H1 (cell line): ENCODE measurements around the gene SMIM9. TPM values are rescaled to one million over a fixed set of nuclear protein-coding genes. Genes with fewer than 3 reads are reported as not detected.

Experiments used
- CTCF ChIA-PET: fragments of 300-600 bp; sonication (Branson Sonifier 250); formaldehyde crosslinking; loops from one replicate; lab custom pipeline; 2021; ENCODE audit not compliant: partially characterized antibody; lab: Charles Lee
- POLR2A ChIA-PET: fragments of 300-600 bp; sonication (Branson Sonifier 250); formaldehyde crosslinking; loops from one replicate; lab custom pipeline; 2021; ENCODE audit warnings: inconsistent platforms; ENCODE audit not compliant: partially characterized antibody; lab: Charles Lee
- DNase-seq, 2 experiments: peaks; one replicate each; pipeline versions ENCODE4 v3.0.0 to v3.0.0-alpha.2; 2010 to 2022; ENCODE audit warnings: low spot score in 2 of 2, low read depth in 1 of 2, mixed read lengths in 1 of 2
- FAIRE-seq: peaks from 2 replicates; lab custom pipeline; 2011; peaks lifted over from hg19 to GRCh38; lab: Jason Lieb, UNC
- H2AFZ ChIP-seq: 2 replicates; pipeline ENCODE4 v1.8.1; 2012; ENCODE audit warnings: low read length, inconsistent platforms
- H2AK5ac ChIP-seq: 2 replicates; pipeline ENCODE4 v1.6.1; 2013; ENCODE audit warnings: low read depth, low read length
- H2BK120ac ChIP-seq: replicated peaks from 2 replicates; pipeline ENCODE3; 2013; ENCODE audit warnings: low read depth, low read length, inconsistent platforms
- H2BK12ac ChIP-seq: 2 replicates; pipeline ENCODE4 v1.6.1; 2013; ENCODE audit warnings: low read depth, low read length
- H2BK15ac ChIP-seq: 2 replicates; pipeline ENCODE4 v1.6.1; 2013; ENCODE audit warnings: low read length
- H2BK20ac ChIP-seq: 2 replicates; pipeline ENCODE4 v1.6.1; 2013; ENCODE audit warnings: low read length
- H2BK5ac ChIP-seq: 2 replicates; pipeline ENCODE4 v1.6.1; 2013; ENCODE audit warnings: low read depth, low read length
- H3K14ac ChIP-seq: 2 replicates; pipeline ENCODE4 v1.6.1; 2013; ENCODE audit warnings: inconsistent platforms; ENCODE audit not compliant: insufficient read length
- H3K18ac ChIP-seq: 2 replicates; pipeline ENCODE4 v1.6.1; 2013; ENCODE audit warnings: low read length; ENCODE audit errors: extremely low read depth
- H3K23ac ChIP-seq: 2 replicates; pipeline ENCODE4 v1.6.1; 2013; ENCODE audit warnings: inconsistent platforms; ENCODE audit not compliant: insufficient read length
- H3K23me2 ChIP-seq: 2 replicates; pipeline ENCODE4 v1.6.1; 2013; ENCODE audit warnings: low read depth, low read length
- H3K27ac ChIP-seq: 2 replicates; pipeline ENCODE4 v1.6.1; 2011; ENCODE audit warnings: low read depth, low read length, inconsistent platforms
- H3K27me3 ChIP-seq, 4 experiments: replicated peaks in 1 of 4; 1 replicate in 1 of 4; 2 replicates in 3 of 4; pipeline versions ENCODE4 v1.6.1 to v1.8.1; 2011 to 2013; ENCODE audit warnings: low read length in 3 of 4, mild to moderate bottlenecking in 3 of 4, inconsistent platforms in 2 of 4, mixed read lengths in 2 of 4, moderate library complexity in 1 of 4; ENCODE audit not compliant: control insufficient read depth in 3 of 4, insufficient read depth in 3 of 4; ENCODE audit errors: extremely low read depth in 1 of 4
- H3K36me3 ChIP-seq, 4 experiments: 2 replicates each; pipeline versions ENCODE4 v1.6.1 to v1.8.1; 2011 to 2013; ENCODE audit warnings: mild to moderate bottlenecking in 4 of 4, low read length in 3 of 4, moderate library complexity in 2 of 4, control low read depth in 1 of 4, inconsistent platforms in 1 of 4; ENCODE audit not compliant: insufficient read depth in 4 of 4, control insufficient read depth in 2 of 4
- H3K4ac ChIP-seq: replicated peaks from 2 replicates; pipeline ENCODE3; 2013; ENCODE audit warnings: low read length, low read depth, mixed read lengths, inconsistent platforms; ENCODE audit not compliant: insufficient read length
- H3K4me1 ChIP-seq, 4 experiments: replicated peaks in 1 of 4; 1 replicate in 1 of 4; 2 replicates in 3 of 4; pipeline versions ENCODE4 v1.6.1 to v1.8.1; 2011 to 2013; ENCODE audit warnings: low read length in 3 of 4, inconsistent platforms in 2 of 4, mixed read lengths in 1 of 4; ENCODE audit not compliant: insufficient read depth in 4 of 4, control insufficient read depth in 3 of 4
- H3K4me2 ChIP-seq, 2 experiments: 2 replicates each; pipeline versions ENCODE4 v1.6.1 to v1.8.1; 2011 to 2013; ENCODE audit warnings: low read depth in 2 of 2, low read length in 2 of 2, control low read depth in 1 of 2, inconsistent platforms in 1 of 2, mild to moderate bottlenecking in 1 of 2; ENCODE audit not compliant: insufficient read depth in 1 of 2
- H3K4me3 ChIP-seq, 4 experiments: fragments of 200-600, 300-600 bp in 1 of 4; sonication (generic), shearing (Covaris generic), sonication (Bioruptor Twin) in 1 of 4; 2 replicates each; pipeline versions ENCODE4 v1.5.1 to v1.8.1; 2011 to 2016; ENCODE audit warnings: low read length in 4 of 4, low read depth in 3 of 4, control low read depth in 2 of 4, inconsistent platforms in 2 of 4, mild to moderate bottlenecking in 2 of 4, mixed read lengths in 1 of 4, moderate library complexity in 1 of 4; ENCODE audit not compliant: insufficient read depth in 2 of 4; ENCODE audit errors: extremely low read depth in 1 of 4
- H3K56ac ChIP-seq: replicated peaks from 2 replicates; pipeline ENCODE3; 2013; ENCODE audit warnings: low read depth, mild to moderate bottlenecking, mixed read lengths, low read length, inconsistent platforms; ENCODE audit not compliant: insufficient read length
- H3K79me1 ChIP-seq: 2 replicates; pipeline ENCODE4 v1.6.1; 2013; ENCODE audit warnings: low read depth, low read length, control low read depth
- H3K79me2 ChIP-seq, 2 experiments: 2 replicates each; pipeline versions ENCODE4 v1.6.1 to v1.8.1; 2012 to 2013; ENCODE audit warnings: low read length in 2 of 2, mild to moderate bottlenecking in 2 of 2, inconsistent platforms in 1 of 2; ENCODE audit not compliant: insufficient read depth in 2 of 2, control insufficient read depth in 1 of 2
- H3K9ac ChIP-seq, 4 experiments: replicated peaks in 1 of 4; 1 replicate in 1 of 4; 2 replicates in 3 of 4; pipeline versions ENCODE4 v1.6.1 to v1.8.1; 2011 to 2013; ENCODE audit warnings: low read depth in 3 of 4, low read length in 3 of 4, control low read depth in 2 of 4, mild to moderate bottlenecking in 2 of 4, moderate library complexity in 2 of 4, inconsistent platforms in 1 of 4; ENCODE audit errors: extremely low read depth in 1 of 4
- H3K9me3 ChIP-seq, 2 experiments: 2 replicates each; pipeline versions ENCODE4 v1.6.1 to v1.8.1; 2012 to 2013; ENCODE audit warnings: mild to moderate bottlenecking in 2 of 2, moderate library complexity in 2 of 2, control low read depth in 1 of 2, inconsistent platforms in 1 of 2, low read depth in 1 of 2, low read length in 1 of 2, mixed read lengths in 1 of 2; ENCODE audit not compliant: insufficient read depth in 2 of 2
- H4K20me1 ChIP-seq, 2 experiments: replicated peaks in 1 of 2; 2 replicates each; pipeline versions ENCODE3 to v1.8.1; 2011 to 2013; ENCODE audit warnings: inconsistent platforms in 2 of 2, low read length in 2 of 2, mild to moderate bottlenecking in 1 of 2; ENCODE audit not compliant: insufficient read depth in 2 of 2, control insufficient read depth in 1 of 2
- H4K5ac ChIP-seq: 2 replicates; pipeline ENCODE4 v1.6.1; 2013; ENCODE audit warnings: low read length, low read depth, mixed read lengths, inconsistent platforms; ENCODE audit not compliant: insufficient read length
- H4K8ac ChIP-seq: 2 replicates; pipeline ENCODE4 v1.8.0; 2013; ENCODE audit warnings: mild to moderate bottlenecking, moderate library complexity, low read length, inconsistent platforms; ENCODE audit not compliant: insufficient read depth; ENCODE audit errors: extremely low read depth
- H4K91ac ChIP-seq: replicated peaks from 2 replicates; pipeline ENCODE3; 2013; ENCODE audit warnings: low read length, mixed read lengths, inconsistent platforms; ENCODE audit not compliant: insufficient read length
- SIX5 ChIP-seq: IDR thresholded peaks from 2 replicates; pipeline ENCODE4 v1.6.1; 2011; ENCODE audit warnings: mild to moderate bottlenecking, low read depth, low read length
- ZNF274 ChIP-seq: IDR thresholded peaks from 2 replicates; pipeline ENCODE4 v1.7.0; 2012; ENCODE audit warnings: low read length, borderline replicate concordance; ENCODE audit errors: extremely low read depth
- WGBS, 2 experiments: shearing (Covaris generic) in 1 of 2; methylation state at CpG; one replicate each; pipeline versions ENCODE4 v1.1.6 to v1.1.7; 2013 to 2015; ENCODE audit warnings: low lambda C conversion rate in 2 of 2, mixed read lengths in 2 of 2, inconsistent platforms in 1 of 2, low coverage in 1 of 2, missing lambda C conversion rate in 1 of 2; ENCODE audit not compliant: insufficient replicate concordance in 2 of 2, insufficient coverage in 1 of 2, insufficient read length in 1 of 2; ENCODE audit errors: extremely low coverage in 1 of 2, missing lambda C conversion rate in 1 of 2; 5-methylcytosine and 5-hydroxymethylcytosine counted together
- polyA plus RNA-seq, 7 experiments: library from polyadenylated mRNA; depleted of rRNA in 3 of 7; stranded (reverse) in 5 of 7; unstranded in 2 of 7; fragments of >200 nt in 5 of 7; fragments of 200-250 nt in 2 of 7; gene quantifications; 1 replicate in 5 of 7; 2 replicates in 1 of 7; 4 replicates in 1 of 7; pipeline versions ENCODE4 v1.2.1 to v1.2.3, GENCODE V29; 2011 to 2013; ENCODE audit warnings: missing spikeins in 2 of 7, mixed read lengths in 2 of 7
- total RNA-seq: library from RNA; stranded (reverse); fragmentation: NEBNext Ultra II Directional; extraction: Animal tissue kit (Norgen Biotek cat#: 25700); gene quantifications from 2 replicates; pipeline ENCODE4 v1.2.1, GENCODE V29; 2021

The SMIM9 gene
- total and polyA plus RNA-seq, 2 of the 8 experiments (the other 6 are each of a cell fraction or from before 2014, with no cell fraction given) = not detected

DNA sequence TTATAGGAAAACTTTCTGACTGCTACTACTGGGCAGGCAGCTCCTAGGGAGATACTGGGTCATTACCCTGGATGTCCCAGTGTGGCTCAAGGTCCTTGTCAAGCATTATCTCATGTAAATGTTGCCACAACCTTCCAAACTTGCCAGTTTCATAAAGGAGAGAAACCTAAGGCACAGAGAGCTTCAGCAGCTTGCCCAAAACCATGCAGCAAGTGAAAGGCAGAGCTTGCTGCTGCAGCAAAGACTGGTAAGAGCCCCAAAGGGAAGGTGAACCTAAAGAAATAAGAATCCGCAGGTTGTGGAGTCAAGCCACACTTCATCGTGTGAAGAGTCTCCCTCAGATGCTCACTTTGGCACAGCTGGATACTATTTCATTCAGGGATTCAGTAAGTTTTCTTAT is 31.5 kb downstream of the SMIM9 start:
- H3K27me3 ChIP-seq = peaks cover 0 to 27% (median 19%) of the 10 kb centered on the region in 4 experiments; a peak in 6 of 7 replicates

More for the DNA sequence above, 31.5 kb downstream of the SMIM9 start:
- no peak overlapping the region for H4K91ac ChIP-seq
- H3K36me3 ChIP-seq = no peaks in the 10 kb centered on the region
- no peak for FAIRE-seq
- no peaks in the 10 kb centered on the region for H3K79me2 ChIP-seq
- no peak overlapping the region for H4K5ac ChIP-seq
- H3K4me1 ChIP-seq = peaks cover 0 to 8% (median 6%) of the 10 kb centered on the region in 4 experiments; a peak in 5 of 7 replicates
- H2BK120ac ChIP-seq = no peak overlapping the region
- H3K79me1 ChIP-seq = no peaks in the 10 kb centered on the region
- no peak overlapping the region for H2BK5ac ChIP-seq
- H2AK5ac ChIP-seq = no peak overlapping the region
- POLR2A ChIA-PET = interaction anchor here (1.5 kb wide), 1 partner anchor 27 kb away, joined by 4 read pairs; no protein-coding TSS in a partner anchor
- no peak overlapping the region for H3K4ac ChIP-seq
- no peak overlapping the region for H3K23ac ChIP-seq
- peaks cover 0 to 3% of the 10 kb centered on the region in 2 experiments for H4K20me1 ChIP-seq
- no peak overlapping the region for H2BK20ac ChIP-seq
- TF ChIP-seq SIX5 (no peak), ZNF274 (no peak)
- TF ChIP-seq, all 59 proteins: peak for 0
- Histone ChIP-seq H3K18ac (no peak overlapping the region), H2AFZ (no peak overlapping the region), H3K56ac (no peak overlapping the region), H2BK15ac (no peak overlapping the region), H3K9ac (no peak overlapping the region), H3K9me3 (no peaks in the 10 kb centered on the region; a peak in 1 of 4 replicates), H4K8ac (no peak overlapping the region), H3K23me2 (peaks cover 2% of the 10 kb centered on the region; the same call in 1 of the 2 replicates), H2BK12ac (no peak overlapping the region), H3K27ac (no peak overlapping the region), H3K4me2 (no peak overlapping the region), H3K4me3 (no peak overlapping the region), H3K14ac (no peak overlapping the region)
- 93% methylated on average over 2 of the region's 2 CpGs; no CpG with 5 or more reads in 1 of the 2 experiments for WGBS, 2 experiments
- no peak for DNase-seq
- CTCF ChIA-PET = no interaction called here
